Measurements from ENCODE around the gene BORCS5.

DNA sequence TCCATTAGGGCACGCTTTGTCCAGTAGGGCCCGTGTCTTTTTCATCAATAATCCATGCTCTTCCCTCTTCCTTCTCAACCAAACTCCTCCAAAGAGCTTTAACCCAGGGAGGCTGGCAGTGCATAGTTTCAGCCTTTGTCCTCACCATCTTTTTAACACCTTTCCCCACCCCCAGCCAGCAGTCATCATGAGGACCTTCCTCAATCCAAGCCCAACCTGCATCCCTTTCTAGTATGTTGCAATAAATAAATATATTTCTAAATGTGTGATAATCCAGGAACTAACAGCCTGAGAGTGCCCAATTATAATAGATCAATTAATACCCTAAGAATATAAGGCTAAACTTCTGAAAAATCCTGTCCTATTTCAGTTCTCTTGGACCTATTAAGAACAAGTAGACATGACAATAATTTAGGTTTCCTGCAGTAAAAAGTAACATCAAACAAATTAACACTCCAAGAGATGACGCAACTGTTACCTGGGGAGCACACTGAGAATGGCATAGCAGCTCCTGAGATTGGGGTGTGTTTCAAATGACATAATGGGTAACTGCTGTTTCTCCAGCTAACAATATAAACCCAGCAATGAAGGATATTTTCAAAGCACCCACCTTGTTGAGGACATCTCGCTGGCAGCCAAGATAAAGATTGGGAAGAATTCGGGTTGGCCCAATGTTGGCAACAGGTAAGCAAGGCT lies 143.2 kb downstream of the BORCS5 start:
- TF ChIP-seq, protein P1, sequence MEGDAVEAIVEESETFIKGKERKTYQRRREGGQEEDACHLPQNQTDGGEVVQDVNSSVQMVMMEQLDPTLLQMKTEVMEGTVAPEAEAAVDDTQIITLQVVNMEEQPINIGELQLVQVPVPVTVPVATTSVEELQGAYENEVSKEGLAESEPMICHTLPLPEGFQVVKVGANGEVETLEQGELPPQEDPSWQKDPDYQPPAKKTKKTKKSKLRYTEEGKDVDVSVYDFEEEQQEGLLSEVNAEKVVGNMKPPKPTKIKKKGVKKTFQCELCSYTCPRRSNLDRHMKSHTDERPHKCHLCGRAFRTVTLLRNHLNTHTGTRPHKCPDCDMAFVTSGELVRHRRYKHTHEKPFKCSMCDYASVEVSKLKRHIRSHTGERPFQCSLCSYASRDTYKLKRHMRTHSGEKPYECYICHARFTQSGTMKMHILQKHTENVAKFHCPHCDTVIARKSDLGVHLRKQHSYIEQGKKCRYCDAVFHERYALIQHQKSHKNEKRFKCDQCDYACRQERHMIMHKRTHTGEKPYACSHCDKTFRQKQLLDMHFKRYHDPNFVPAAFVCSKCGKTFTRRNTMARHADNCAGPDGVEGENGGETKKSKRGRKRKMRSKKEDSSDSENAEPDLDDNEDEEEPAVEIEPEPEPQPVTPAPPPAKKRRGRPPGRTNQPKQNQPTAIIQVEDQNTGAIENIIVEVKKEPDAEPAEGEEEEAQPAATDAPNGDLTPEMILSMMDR (IDR thresholded peaks at IDR 0.05; ENCODE audit: insufficient read depth, low read length), result no peak
- TF ChIP-seq SPI1 (IDR thresholded peaks at IDR 0.05; ENCODE audit: borderline replicate concordance, low read depth), result no peak
- TF ChIP-seq, protein P2, sequence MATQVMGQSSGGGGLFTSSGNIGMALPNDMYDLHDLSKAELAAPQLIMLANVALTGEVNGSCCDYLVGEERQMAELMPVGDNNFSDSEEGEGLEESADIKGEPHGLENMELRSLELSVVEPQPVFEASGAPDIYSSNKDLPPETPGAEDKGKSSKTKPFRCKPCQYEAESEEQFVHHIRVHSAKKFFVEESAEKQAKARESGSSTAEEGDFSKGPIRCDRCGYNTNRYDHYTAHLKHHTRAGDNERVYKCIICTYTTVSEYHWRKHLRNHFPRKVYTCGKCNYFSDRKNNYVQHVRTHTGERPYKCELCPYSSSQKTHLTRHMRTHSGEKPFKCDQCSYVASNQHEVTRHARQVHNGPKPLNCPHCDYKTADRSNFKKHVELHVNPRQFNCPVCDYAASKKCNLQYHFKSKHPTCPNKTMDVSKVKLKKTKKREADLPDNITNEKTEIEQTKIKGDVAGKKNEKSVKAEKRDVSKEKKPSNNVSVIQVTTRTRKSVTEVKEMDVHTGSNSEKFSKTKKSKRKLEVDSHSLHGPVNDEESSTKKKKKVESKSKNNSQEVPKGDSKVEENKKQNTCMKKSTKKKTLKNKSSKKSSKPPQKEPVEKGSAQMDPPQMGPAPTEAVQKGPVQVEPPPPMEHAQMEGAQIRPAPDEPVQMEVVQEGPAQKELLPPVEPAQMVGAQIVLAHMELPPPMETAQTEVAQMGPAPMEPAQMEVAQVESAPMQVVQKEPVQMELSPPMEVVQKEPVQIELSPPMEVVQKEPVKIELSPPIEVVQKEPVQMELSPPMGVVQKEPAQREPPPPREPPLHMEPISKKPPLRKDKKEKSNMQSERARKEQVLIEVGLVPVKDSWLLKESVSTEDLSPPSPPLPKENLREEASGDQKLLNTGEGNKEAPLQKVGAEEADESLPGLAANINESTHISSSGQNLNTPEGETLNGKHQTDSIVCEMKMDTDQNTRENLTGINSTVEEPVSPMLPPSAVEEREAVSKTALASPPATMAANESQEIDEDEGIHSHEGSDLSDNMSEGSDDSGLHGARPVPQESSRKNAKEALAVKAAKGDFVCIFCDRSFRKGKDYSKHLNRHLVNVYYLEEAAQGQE (IDR thresholded peaks at IDR 0.05; ENCODE audit: insufficient replicate concordance, low read depth), result no peak
- TF ChIP-seq POLR2AphosphoS5 (IDR thresholded peaks at IDR 0.05; ENCODE audit: low read depth), result no peak
- no peak for TF ChIP-seq GABPA (IDR thresholded peaks at IDR 0.05; ENCODE audit: low read depth)

Data from HL-60 (cell line).